GM12878 (cell line): ENCODE measurements around the gene AFMID. TPM values are rescaled to one million over a fixed set of nuclear protein-coding genes. Genes with fewer than 3 reads are reported as not detected.

Experiments
- BCL11A ChIP-seq: IDR thresholded peaks from 2 replicates; pipeline ENCODE4 v1.6.1; 2011; ENCODE audit warnings: low read depth, low read length
- CBX3 ChIP-seq: fragments of 200-600 bp; sonication (generic); IDR thresholded peaks from 2 replicates; pipeline ENCODE4 v1.6.1; 2016; ENCODE audit warnings: low read depth, borderline replicate concordance
- HCFC1 ChIP-seq: fragments of 150-350 bp; IDR thresholded peaks from 2 replicates; pipeline ENCODE4 v1.6.1; 2014; ENCODE audit warnings: low read length
- PAX5 ChIP-seq: IDR thresholded peaks from 2 replicates; pipeline ENCODE4 v1.6.1; 2011; ENCODE audit warnings: low read depth, low read length, borderline replicate concordance
- RFX5 ChIP-seq: IDR thresholded peaks from 2 replicates; pipeline ENCODE4 v1.6.1; 2011; ENCODE audit warnings: low read depth, low read length, improper control_type of control experiment
- SMAD1 ChIP-seq: fragments of 450-650 bp; IDR thresholded peaks from 2 replicates; pipeline ENCODE4 v1.6.1; 2018; ENCODE audit warnings: mild to moderate bottlenecking, low read depth; ENCODE audit not compliant: partially characterized antibody
- SP1 ChIP-seq: IDR thresholded peaks from one replicate; pipeline ENCODE4 v1.6.1; 2011; ENCODE audit warnings: low read depth, low read length
- TBL1XR1 ChIP-seq: IDR thresholded peaks from 2 replicates; pipeline ENCODE4 v1.6.1; 2012; ENCODE audit warnings: low read depth, low read length, improper control_type of control experiment
- ZNF622 ChIP-seq: fragments of 450-650 bp; IDR thresholded peaks from 2 replicates; pipeline ENCODE4 v1.6.1; 2017; ENCODE audit warnings: mild to moderate bottlenecking, inconsistent platforms
- polyA plus RNA-seq, 11 experiments: library from polyadenylated mRNA; depleted of rRNA in 4 of 11; unstranded in 6 of 11; stranded (reverse) in 5 of 11; fragments of >200 nt; fragmentation: Nextera tagmentation in 4 of 11; fragmentation: Illumina TruSeq in 1 of 11; extraction: Ambion mirVana in 4 of 11; extraction: Trizol in 1 of 11; gene quantifications; 1 replicate in 1 of 11; 2 replicates in 10 of 11; pipeline versions ENCODE4 v1.2.1 to v1.2.3, GENCODE V29; 2011 to 2016; ENCODE audit warnings: inconsistent platforms in 2 of 11, missing spikeins in 2 of 11, low read depth in 1 of 11
- total RNA-seq, 4 experiments: library from RNA; depleted of rRNA in 3 of 4; stranded (reverse); fragments of >200 nt in 3 of 4; fragmentation: Illumina TruSeq in 1 of 4; extraction: Trizol in 1 of 4; gene quantifications; 2 replicates each; pipeline versions ENCODE4 v1.2.1 to v1.2.3, GENCODE V29; 2013 to 2021
- TF ChIP-seq, protein P1 (sequence below): fragments of 450-650 bp; IDR thresholded peaks from 2 replicates; pipeline ENCODE4 v1.6.1; 2016; ENCODE audit warnings: mild to moderate bottlenecking, moderate library complexity, borderline replicate concordance
- TF ChIP-seq, protein P2 (sequence below): fragments of 450-650 bp; IDR thresholded peaks from 2 replicates; pipeline ENCODE4 v1.6.1; 2017; ENCODE audit warnings: antibody characterized with exemption, mild to moderate bottlenecking, moderate library complexity
- TF ChIP-seq, protein P3 (sequence below): fragments of 450-650 bp; IDR thresholded peaks from 2 replicates; pipeline ENCODE4 v1.6.1; 2017; ENCODE audit warnings: mild to moderate bottlenecking, moderate library complexity
- TF ChIP-seq, protein P4 (sequence below): IDR thresholded peaks from 2 replicates; pipeline ENCODE4 v1.6.1; 2011; ENCODE audit warnings: low read depth, mild to moderate bottlenecking, low read length, moderate library complexity, borderline replicate concordance; ENCODE audit errors: extremely low read depth
- TF ChIP-seq, protein P5 (sequence below): IDR thresholded peaks from 2 replicates; pipeline ENCODE4 v1.6.1; 2012; ENCODE audit warnings: mild to moderate bottlenecking, low read depth, low read length

Gene AFMID
- total and polyA plus RNA-seq, 10 of the 15 experiments (the other 5 are each of a cell fraction or from before 2014, with no cell fraction given): 36.1 to 98.8 (median 51.6) TPM

DNA sequence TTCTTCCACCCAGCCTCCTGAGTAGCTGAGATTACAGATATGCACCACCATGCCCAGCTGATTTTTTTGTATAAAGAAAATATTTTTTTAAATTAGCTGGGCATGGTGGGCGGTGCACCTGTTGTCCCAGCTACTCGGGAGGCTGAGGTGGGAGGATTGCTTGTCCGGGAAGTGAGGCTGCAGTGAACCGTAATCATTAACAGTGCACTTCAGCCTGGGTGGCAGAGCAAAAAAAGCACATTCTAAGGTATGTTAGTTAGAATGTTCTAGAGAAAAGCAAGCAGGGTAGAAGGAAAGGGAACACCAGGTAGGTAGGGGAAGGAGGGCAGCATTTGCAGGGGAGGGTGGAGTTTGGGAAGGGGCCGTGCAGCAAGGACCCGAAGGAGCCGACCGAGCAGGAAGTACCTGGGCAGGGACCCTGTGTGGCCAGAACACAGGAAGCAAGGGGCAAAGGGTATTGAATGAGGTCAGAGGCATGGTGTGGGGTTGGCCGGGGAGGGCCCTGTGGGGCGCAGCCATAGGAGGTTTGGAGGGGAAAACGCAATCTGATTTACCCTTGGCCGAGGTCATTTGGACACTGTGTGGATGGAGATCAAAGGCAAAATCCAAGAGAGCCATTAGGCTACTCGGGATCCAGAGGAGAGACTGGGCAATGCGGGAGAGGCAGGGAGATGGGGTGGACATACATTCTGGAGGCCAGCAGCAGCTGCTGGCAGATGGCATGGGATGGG, 38.7 kb upstream of the AFMID start (continued):
- TF ChIP-seq BCL11A (no peak), SP1 (no peak), CBX3 (no peak), TBL1XR1 (no peak), ZNF622 (no peak), RFX5 (no peak), SMAD1 (no peak), HCFC1 (no peak), PAX5 (no peak)
- TF ChIP-seq, protein P1, sequence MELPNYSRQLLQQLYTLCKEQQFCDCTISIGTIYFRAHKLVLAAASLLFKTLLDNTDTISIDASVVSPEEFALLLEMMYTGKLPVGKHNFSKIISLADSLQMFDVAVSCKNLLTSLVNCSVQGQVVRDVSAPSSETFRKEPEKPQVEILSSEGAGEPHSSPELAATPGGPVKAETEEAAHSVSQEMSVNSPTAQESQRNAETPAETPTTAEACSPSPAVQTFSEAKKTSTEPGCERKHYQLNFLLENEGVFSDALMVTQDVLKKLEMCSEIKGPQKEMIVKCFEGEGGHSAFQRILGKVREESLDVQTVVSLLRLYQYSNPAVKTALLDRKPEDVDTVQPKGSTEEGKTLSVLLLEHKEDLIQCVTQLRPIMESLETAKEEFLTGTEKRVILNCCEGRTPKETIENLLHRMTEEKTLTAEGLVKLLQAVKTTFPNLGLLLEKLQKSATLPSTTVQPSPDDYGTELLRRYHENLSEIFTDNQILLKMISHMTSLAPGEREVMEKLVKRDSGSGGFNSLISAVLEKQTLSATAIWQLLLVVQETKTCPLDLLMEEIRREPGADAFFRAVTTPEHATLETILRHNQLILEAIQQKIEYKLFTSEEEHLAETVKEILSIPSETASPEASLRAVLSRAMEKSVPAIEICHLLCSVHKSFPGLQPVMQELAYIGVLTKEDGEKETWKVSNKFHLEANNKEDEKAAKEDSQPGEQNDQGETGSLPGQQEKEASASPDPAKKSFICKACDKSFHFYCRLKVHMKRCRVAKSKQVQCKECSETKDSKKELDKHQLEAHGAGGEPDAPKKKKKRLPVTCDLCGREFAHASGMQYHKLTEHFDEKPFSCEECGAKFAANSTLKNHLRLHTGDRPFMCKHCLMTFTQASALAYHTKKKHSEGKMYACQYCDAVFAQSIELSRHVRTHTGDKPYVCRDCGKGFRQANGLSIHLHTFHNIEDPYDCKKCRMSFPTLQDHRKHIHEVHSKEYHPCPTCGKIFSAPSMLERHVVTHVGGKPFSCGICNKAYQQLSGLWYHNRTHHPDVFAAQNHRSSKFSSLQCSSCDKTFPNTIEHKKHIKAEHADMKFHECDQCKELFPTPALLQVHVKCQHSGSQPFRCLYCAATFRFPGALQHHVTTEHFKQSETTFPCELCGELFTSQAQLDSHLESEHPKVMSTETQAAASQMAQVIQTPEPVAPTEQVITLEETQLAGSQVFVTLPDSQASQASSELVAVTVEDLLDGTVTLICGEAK: no peak
- TF ChIP-seq, protein P2, sequence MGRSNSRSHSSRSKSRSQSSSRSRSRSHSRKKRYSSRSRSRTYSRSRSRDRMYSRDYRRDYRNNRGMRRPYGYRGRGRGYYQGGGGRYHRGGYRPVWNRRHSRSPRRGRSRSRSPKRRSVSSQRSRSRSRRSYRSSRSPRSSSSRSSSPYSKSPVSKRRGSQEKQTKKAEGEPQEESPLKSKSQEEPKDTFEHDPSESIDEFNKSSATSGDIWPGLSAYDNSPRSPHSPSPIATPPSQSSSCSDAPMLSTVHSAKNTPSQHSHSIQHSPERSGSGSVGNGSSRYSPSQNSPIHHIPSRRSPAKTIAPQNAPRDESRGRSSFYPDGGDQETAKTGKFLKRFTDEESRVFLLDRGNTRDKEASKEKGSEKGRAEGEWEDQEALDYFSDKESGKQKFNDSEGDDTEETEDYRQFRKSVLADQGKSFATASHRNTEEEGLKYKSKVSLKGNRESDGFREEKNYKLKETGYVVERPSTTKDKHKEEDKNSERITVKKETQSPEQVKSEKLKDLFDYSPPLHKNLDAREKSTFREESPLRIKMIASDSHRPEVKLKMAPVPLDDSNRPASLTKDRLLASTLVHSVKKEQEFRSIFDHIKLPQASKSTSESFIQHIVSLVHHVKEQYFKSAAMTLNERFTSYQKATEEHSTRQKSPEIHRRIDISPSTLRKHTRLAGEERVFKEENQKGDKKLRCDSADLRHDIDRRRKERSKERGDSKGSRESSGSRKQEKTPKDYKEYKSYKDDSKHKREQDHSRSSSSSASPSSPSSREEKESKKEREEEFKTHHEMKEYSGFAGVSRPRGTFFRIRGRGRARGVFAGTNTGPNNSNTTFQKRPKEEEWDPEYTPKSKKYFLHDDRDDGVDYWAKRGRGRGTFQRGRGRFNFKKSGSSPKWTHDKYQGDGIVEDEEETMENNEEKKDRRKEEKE: no peak
- TF ChIP-seq, protein P3, sequence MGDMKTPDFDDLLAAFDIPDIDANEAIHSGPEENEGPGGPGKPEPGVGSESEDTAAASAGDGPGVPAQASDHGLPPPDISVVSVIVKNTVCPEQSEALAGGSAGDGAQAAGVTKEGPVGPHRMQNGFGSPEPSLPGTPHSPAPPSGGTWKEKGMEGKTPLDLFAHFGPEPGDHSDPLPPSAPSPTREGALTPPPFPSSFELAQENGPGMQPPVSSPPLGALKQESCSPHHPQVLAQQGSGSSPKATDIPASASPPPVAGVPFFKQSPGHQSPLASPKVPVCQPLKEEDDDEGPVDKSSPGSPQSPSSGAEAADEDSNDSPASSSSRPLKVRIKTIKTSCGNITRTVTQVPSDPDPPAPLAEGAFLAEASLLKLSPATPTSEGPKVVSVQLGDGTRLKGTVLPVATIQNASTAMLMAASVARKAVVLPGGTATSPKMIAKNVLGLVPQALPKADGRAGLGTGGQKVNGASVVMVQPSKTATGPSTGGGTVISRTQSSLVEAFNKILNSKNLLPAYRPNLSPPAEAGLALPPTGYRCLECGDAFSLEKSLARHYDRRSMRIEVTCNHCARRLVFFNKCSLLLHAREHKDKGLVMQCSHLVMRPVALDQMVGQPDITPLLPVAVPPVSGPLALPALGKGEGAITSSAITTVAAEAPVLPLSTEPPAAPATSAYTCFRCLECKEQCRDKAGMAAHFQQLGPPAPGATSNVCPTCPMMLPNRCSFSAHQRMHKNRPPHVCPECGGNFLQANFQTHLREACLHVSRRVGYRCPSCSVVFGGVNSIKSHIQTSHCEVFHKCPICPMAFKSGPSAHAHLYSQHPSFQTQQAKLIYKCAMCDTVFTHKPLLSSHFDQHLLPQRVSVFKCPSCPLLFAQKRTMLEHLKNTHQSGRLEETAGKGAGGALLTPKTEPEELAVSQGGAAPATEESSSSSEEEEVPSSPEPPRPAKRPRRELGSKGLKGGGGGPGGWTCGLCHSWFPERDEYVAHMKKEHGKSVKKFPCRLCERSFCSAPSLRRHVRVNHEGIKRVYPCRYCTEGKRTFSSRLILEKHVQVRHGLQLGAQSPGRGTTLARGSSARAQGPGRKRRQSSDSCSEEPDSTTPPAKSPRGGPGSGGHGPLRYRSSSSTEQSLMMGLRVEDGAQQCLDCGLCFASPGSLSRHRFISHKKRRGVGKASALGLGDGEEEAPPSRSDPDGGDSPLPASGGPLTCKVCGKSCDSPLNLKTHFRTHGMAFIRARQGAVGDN: peak; percentile 51; the same call in 1 of the 2 replicates
- TF ChIP-seq, protein P4, sequence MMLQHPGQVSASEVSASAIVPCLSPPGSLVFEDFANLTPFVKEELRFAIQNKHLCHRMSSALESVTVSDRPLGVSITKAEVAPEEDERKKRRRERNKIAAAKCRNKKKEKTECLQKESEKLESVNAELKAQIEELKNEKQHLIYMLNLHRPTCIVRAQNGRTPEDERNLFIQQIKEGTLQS: no peak
- TF ChIP-seq, protein P5, sequence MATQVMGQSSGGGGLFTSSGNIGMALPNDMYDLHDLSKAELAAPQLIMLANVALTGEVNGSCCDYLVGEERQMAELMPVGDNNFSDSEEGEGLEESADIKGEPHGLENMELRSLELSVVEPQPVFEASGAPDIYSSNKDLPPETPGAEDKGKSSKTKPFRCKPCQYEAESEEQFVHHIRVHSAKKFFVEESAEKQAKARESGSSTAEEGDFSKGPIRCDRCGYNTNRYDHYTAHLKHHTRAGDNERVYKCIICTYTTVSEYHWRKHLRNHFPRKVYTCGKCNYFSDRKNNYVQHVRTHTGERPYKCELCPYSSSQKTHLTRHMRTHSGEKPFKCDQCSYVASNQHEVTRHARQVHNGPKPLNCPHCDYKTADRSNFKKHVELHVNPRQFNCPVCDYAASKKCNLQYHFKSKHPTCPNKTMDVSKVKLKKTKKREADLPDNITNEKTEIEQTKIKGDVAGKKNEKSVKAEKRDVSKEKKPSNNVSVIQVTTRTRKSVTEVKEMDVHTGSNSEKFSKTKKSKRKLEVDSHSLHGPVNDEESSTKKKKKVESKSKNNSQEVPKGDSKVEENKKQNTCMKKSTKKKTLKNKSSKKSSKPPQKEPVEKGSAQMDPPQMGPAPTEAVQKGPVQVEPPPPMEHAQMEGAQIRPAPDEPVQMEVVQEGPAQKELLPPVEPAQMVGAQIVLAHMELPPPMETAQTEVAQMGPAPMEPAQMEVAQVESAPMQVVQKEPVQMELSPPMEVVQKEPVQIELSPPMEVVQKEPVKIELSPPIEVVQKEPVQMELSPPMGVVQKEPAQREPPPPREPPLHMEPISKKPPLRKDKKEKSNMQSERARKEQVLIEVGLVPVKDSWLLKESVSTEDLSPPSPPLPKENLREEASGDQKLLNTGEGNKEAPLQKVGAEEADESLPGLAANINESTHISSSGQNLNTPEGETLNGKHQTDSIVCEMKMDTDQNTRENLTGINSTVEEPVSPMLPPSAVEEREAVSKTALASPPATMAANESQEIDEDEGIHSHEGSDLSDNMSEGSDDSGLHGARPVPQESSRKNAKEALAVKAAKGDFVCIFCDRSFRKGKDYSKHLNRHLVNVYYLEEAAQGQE: no peak
